HepG2 (cell line): ENCODE data around the gene CAPN12.

ENCODE experiments used
- IKZF4 ChIP-seq: sonication (generic); formaldehyde crosslinking; IDR thresholded peaks from 2 replicates; pipeline ENCODE4 v1.5.1; 2020; ENCODE audit warnings: borderline replicate concordance, mild to moderate bottlenecking, low read depth, missing genetic modification reagents; ENCODE audit errors: not compliant biosample characterization
- TCF12 ChIP-seq, 2 experiments: fragments of 450-650 bp in 1 of 2; sonication (generic) in 1 of 2; formaldehyde crosslinking in 1 of 2; IDR thresholded peaks; 2 replicates each; pipeline versions ENCODE4 v1.6.1 to v1.8.0; 2017 to 2022; ENCODE audit warnings: antibody characterized with exemption in 1 of 2, mild to moderate bottlenecking in 1 of 2, missing genetic modification reagents in 1 of 2, moderate library complexity in 1 of 2
- YEATS2 ChIP-seq: sonication (generic); formaldehyde crosslinking; IDR thresholded peaks from 2 replicates; pipeline ENCODE4 v1.4.0; 2020; ENCODE audit warnings: missing genetic modification reagents, borderline replicate concordance
- ZKSCAN8 ChIP-seq: IDR thresholded peaks from 2 replicates; pipeline ENCODE4 v1.6.1; 2016; ENCODE audit warnings: borderline replicate concordance, missing genetic modification reagents, missing compliant biosample characterization
- TF ChIP-seq, protein P1 (sequence below): sonication (generic); formaldehyde crosslinking; IDR thresholded peaks from 2 replicates; pipeline ENCODE4 v1.4.0; 2020; ENCODE audit warnings: missing genetic modification reagents
- TF ChIP-seq, protein P2 (sequence below): sonication (generic); formaldehyde crosslinking; IDR thresholded peaks from 2 replicates; pipeline ENCODE4 v1.8.1; 2023; ENCODE audit warnings: mild to moderate bottlenecking, missing genetic modification reagents

DNA sequence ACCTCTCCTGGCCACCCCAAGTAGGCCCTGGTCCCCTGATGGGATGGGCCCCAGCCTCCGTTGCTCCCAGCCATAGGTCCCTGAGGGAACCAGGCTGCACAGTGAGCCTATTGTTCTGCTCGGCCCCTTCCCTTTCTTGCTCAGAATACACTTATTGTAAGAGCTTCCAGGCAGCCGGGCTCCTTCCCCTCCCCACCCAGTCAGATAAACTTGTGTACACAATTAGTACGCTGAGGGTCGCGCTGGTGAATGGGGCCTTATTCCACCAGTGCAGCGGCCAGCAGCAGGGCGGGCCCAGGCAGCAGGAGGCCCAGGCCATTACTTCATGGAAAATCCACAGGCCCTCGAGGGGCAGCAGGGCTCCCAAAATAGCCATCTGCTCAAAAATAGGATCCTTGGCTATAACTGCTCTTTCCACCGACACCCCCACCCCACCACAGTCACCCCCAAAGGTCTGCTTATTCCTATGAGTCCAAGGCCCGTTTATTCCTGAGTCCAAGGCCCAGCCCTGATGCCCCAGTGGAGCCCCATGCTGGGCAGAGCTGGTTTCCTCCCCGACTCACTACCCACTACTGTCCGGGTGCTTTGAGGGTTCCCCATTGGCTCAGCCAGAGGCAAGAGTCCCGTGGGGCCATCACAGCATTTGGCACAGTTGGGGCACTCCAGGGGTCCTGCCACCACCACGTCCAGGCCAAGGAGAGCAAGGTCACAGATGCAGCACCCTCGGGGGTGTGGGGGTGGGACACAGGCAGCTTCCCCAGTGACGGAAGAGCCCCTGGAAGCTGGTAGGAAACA, 22.1 kb downstream of the CAPN12 start:
- TF ChIP-seq, protein P1, sequence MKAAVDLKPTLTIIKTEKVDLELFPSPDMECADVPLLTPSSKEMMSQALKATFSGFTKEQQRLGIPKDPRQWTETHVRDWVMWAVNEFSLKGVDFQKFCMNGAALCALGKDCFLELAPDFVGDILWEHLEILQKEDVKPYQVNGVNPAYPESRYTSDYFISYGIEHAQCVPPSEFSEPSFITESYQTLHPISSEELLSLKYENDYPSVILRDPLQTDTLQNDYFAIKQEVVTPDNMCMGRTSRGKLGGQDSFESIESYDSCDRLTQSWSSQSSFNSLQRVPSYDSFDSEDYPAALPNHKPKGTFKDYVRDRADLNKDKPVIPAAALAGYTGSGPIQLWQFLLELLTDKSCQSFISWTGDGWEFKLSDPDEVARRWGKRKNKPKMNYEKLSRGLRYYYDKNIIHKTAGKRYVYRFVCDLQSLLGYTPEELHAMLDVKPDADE, result no peak
- TF ChIP-seq YEATS2 (peak; percentile 47; the same call in 1 of the 2 replicates), IKZF4 (CRISPR knock-in tag) (no peak), ZKSCAN8 (no peak), TCF12 (IDR thresholded peaks at IDR 0.05) (no peak), TCF12 (CRISPR knock-in tag; IDR thresholded peaks at IDR 0.05) (no peak)
- TF ChIP-seq, protein P2, sequence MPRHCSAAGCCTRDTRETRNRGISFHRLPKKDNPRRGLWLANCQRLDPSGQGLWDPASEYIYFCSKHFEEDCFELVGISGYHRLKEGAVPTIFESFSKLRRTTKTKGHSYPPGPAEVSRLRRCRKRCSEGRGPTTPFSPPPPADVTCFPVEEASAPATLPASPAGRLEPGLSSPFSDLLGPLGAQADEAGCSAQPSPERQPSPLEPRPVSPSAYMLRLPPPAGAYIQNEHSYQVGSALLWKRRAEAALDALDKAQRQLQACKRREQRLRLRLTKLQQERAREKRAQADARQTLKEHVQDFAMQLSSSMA (CRISPR knock-in tag), result no peak
